HL-60/S4 treated with phorbol 12-myristate 13-acetate at 8.2 ng/mL for 4 days and 3 days (cell line): ENCODE data around the gene SEMA3D.

ENCODE experiments used
- in situ Hi-C: fragments of 300-500 bp; cut with MboI; formaldehyde crosslinking; loops from 2 replicates; pipeline ENCODE4 v1.15.0; 2022; ENCODE audit warnings: low sequenced_read_pairs

SEMA3D gene

DNA sequence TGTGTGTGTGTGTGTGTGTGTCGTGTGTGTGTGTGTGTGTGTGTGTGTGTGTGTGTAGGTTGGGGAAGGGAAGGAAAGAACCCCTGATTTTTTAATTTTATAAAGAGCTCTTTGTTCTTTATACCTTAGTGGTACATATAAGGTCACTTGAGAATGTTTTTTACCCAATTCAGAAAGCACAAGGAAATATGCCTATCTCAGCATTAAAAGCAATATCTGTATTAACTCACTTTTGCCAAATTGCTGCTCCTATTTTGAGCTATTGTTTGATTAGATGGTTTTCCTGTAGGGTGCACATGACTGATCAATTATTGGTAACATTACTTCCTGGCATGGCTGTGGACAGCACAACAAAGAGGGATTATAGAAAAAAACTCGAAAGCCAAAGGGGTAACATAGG lies 60.5 kb downstream of the SEMA3D start:
- in situ Hi-C loops = no loop called here

DNA sequence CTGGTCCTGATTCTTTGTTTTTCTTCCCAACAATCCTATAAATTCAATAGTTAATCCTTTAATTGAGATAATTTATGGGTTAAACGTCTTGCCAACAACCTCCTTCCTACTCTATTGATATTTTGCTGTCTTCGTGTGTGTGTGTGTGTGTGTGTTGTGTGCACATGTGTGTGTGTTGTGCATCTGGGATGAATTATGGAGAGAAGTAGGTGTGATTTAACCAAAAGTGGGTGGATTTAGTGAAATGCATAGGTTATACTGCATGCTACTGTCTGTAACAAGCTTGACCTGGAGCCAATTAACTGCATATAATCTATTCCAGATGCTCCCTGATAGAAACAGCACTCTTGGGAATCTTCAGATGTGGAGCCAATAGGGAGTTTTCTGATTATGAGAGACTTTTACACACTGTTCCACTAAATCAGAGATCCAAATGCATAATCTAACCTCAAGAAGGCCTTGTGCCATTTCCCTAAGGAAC lies 61.2 kb downstream of the SEMA3D start:
- in situ Hi-C loops = no loop called here

DNA sequence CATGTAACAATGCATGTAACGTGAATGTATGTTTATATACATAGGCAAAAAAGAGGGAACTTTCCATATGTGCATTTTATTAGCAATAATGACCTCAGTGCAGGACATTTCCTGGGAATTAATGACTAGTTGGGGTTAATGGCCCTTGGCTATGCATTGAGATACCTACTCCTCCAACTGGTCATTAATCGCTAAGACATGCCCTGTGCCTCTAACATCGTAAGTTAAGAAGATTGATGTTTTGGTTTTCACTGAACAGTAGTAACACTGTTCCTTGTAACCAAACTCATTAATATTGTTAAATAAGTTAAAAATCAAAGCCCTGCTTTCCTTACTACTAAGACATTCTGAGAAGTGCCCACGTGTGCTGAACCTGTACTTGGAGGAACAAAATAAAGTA lies 61.7 kb downstream of the SEMA3D start:
- in situ Hi-C loops = no loop called here

DNA sequence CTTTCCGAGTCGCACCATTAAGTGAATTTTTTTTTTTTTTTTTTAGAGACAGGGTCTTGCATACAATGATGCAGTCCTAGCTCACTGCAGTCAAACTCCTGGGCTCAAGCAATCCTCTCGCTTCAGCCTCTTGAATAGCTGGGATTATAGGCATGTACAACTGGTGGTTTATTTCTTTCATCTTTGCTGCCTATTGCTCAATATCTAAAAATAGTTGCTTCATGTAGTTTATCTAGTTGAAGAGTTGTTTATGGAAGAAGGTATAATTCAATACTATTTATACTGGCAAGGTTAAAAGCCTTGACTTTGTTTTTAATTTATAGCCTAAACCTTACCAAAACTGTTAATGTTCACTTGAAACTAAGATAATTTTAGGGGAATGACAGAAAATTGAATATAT lies 66.9 kb downstream of the SEMA3D start:
- in situ Hi-C loops = no loop called here

DNA sequence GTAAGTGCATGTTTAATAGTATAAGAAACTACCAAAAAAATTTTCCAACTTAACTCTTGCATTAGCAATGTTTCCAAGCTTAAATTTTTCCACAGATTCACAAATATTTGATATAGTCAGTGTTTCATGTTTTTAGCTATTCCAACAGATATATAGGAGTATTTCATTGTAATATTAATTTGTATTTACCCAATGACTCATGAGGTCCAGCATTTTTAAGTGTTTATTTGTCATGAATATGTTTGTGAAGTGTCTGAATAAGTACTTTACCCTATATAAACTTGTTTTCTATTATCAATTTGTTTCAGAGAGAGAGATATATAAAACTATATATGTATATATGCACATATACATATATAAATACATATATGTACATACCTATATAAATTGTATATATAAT lies 71.0 kb downstream of the SEMA3D start:
- in situ Hi-C loops = no loop called here

DNA sequence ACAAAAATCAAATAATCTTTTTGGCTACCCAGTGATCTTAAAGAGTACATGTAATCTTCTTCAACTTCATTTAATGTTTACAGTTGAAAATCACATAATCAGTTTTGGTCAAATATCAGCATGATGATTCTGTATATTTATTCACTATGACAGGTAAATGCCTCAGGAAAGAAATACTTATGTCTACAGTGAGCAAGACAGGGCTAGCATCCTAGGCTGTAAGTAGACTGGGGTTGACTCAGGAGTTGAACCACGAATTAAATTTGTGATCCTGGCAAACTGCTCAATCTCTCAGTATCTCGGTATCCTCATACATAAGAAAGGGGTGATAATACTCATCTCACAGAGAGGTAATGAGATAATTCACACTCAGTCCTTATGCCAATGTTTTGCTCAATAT lies 71.8 kb downstream of the SEMA3D start:
- in situ Hi-C loops = no loop called here

DNA sequence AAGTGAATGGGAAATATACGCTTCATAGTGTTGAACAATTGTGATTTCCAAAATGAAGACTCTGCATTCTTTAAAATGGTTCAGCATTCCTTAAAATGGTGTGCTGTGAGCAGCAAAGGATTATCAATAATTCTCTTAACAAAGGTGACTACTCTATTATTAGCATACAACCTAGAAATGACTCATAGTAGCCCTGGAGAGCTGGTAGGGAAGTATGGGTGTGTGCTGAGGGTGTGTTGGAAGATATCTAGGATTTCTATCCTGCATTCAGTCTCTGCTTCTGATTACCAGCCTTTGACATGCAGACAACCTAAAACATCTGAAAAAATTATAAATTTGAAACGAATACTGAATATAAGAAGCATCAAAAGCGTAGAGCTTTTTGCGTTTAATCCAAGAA lies 72.5 kb downstream of the SEMA3D start:
- in situ Hi-C loops = no loop called here

DNA sequence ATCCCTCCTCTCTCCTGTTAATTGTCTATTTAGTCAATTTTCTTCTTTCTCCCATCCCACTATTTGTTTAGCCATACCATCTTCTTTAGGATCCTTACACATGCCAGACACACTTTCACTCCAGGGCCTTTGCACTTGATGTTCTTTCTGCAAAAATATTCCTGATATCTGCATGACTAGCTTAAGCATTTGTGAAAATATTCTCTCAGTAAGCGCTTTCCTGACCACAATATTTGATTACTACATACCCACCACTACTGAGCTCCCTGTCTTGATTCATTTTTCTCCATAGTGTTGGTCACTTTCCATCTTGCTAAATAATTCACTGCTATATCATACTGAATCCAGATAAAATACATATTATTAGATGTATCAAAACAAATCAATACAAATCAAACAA lies 75.1 kb downstream of the SEMA3D start:
- in situ Hi-C loops = no loop called here

DNA sequence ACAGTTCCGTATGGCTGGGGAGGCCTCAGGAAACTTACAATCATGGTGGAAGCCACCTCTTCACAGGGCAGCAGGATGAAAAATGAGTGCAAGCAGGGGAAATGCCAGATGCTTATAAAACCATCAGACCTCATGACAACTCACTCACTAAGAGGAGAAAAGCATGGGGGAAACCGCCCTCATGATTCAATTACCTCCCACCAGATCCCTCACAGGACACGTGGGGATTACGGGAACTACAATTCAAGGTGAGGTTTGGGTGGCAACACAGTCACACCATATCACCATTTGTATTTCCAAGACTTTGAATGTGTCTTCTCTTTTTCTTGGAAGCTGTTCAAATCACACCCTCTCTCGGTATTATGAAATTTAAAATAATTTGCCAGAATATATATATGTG lies 80.1 kb downstream of the SEMA3D start:
- in situ Hi-C loops = no loop called here

DNA sequence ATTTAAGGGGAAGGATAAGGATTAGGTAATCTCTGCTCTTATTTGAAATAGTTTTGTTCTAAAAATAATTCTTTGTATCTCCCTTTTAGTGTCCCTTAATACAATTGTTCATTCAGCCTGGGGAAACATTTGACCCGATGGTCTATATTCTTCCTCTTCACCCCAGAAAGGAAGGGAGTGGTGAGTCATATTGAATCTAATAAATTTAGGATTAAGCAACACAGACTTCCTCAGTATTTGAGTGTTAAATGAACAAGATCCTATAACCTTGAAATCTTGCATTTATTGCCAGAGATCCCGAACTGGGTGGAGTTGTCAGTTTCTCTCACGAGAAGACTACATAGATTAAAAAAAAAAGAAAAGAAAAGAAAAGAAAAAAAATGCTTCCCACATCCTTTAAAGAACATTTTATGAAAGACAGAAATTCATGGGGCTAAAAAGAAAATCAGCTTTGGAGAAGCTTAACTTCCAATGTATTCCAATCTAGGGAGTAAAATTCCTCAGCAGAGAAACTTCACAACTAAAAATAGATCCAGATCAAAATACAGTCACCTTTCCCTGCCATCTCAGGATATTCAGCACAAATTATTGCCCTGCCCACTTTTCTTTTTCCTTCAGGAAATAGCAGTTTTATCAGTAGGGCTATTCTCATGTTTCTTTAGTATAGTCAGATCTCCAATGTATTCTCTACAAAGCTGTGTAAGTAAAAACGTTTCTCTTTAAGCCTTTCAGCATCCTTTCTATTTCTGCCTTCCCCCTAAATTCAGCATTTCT lies 82.2 kb downstream of the SEMA3D start:
- in situ Hi-C loops = no loop called here

DNA sequence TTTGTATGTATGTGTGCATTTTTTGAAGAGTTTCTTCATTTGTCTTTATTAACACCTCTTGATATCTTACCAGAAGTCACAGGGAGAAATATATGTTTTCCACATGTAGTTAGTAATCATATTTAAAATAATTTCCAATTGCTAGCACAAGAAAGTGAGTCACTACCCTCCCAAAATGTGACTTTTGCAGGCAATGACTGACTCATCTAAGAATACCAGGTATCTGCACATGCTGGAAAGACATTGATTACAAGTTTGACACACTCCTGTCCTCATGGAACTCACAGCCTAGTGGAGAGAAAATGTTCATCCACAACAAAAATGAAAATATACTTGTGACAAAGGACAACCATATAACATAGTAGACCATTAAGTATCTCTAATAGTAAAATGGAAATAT lies 82.9 kb downstream of the SEMA3D start:
- in situ Hi-C loops = no loop called here

DNA sequence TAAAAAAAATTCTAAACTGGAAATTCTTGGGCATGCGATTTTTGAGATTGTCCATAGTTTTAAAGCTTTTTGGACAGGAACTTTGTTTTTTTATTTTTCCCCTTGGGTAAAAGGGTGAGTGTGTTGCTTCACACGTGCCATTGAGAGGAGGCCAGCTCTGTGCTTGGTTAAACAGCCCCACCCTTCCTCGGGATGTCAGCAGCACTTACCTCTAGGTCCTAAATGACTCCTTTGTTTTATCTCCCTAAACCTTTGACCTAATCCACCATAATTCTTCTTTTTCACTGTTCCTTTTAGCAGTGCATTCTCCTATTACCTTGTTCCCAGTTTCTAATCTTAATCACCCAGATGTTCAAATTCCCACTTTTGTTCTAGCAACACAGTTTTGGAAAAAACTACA lies 83.5 kb downstream of the SEMA3D start:
- in situ Hi-C loops = no loop called here

DNA sequence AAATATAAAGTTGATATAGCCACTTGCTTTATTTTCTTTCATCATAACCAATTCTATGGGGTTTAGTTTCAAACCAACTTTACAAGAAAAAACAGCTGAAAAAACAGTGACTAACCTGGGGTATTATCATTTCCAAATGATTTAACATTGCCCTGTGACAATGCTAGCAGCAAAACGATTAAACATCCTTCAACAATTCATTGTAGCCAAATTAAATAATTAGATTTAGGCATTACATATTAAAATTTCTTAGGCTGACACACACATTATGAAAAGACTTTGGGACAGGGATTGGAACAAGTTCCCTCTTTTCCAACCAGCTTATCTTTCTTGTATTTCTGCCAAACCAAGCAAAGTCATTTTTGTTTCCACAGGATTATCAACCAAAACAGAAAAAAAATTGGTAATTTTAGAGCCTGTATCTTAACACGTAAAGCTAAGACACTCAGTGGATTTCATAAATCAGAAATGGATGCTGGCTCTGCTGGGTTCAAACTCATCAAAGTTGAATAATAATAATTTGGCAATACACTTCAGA lies 84.0 kb downstream of the SEMA3D start:
- in situ Hi-C loops = no loop called here

DNA sequence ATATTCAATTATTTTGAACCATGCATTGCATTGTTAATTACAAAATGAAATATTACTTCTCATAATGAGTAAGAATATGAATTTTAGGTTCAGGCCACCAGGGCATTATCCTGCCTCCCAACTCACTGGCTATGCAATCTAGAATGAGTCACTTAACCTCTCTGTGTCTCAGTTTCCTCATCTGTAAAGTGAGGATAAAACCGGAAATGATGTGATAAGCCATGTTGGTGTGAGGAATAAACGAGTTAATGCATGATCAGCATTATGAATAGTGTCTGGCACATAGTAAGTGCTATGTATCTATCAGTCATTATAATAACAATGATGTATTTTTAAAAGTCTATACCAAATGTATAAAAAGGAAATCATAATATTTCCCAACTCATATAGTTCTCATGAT lies 85.5 kb downstream of the SEMA3D start:
- in situ Hi-C loops = no loop called here

DNA sequence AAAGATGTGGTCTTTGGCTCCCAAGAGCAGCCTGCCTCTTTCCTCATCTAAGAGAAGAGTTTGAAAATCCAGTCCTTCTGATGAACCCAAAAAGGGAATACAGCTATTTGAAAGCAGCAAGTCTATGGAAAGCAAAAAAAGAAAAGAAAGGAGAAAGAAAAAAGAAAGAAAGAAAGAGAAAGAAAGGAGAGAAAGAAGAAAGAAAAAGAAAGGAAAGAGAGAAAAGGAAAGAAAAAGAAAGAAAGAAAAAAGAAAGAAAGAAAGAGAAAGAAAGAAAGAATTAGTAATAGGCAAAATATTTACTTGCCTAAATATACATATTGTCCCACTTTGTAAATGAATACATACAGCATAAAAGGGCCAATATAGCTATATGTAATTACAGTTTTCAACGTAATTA lies 89.0 kb downstream of the SEMA3D start:
- in situ Hi-C loops = no loop called here

DNA sequence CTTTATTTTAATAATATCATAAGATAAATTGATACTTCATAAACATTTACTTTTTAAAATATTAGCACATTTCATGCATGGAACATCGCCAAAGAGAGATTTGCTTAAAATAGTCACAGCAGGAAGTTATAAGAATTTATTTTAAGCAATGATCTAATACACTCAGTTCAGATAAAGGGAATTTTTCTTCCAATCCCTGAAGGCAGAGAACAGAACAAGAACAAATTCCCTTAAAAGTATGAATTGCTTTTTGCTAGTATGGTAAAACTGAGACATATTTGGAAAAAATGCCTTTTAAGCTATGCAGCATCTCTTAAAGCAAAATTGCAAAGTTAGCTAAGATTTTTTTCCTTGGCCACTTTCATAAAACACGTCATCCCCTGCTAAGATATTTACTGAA lies 91.0 kb downstream of the SEMA3D start:
- in situ Hi-C loops = no loop called here

DNA sequence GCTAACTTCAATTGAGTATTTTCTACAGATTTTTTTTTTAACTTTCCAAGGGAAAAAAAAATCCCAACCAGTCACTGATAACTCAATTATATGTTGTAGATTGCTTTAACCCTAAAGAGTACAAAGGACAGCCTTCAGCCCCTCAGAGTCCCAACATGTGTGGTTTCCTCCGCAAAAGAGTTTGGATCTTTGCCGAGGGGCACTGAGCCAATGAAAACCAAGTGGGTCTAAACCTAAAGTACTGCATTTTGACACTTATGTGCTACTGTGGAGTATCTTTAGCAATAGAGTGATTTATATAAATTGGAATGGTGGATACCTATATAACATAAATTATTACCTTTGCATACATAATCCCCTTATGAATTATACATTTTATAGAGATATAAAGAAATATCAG lies 91.5 kb downstream of the SEMA3D start:
- in situ Hi-C loops = no loop called here

DNA sequence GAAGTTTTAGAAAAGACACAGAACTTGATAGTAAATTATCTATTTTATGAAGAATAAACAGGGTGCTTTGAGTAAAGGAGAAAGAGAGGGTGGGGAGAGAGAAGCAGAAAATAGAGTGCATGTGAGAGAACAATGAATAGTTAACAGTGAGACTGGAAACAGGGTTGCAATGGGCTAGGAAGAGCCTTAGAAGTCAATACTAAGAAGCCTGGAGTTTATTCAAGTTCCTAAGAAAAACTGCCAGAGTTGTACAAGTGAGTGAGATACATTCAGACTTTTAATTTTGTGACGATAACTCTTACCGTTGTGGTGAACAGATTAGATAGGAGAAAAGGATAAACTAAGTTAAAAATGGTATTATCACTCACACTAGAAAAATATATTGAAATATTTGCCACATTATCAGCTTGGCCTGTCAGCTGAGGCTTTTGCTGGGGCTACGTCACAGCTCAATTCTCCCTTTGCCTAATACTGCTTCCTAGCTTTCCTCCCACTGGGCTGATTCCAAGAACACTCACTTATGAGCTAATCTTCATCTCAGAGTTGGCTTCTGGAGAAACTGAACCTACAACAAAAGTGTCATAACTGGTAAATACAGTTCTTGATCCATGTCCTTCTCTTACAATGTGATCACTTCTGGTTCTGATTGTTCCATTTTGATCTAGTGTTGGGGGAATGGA lies 92.7 kb downstream of the SEMA3D start:
- in situ Hi-C loops = no loop called here

DNA sequence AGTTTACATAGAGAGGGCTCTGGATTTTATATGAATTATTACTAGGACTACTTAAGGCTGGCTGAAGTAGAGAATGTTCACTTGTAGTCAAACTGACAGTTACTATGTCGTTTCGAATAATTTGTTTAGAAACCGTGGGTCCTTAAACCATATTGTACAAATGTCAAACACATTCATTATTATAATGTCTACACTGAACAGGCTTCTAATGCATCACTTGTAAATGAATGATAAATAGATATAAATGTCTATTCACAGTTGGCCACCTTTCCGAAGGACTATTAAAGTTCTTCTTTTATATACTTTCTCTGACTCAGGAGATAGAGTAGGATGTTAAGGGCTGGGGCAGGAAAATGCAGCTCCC lies 95.3 kb downstream of the SEMA3D start:
- in situ Hi-C loops = no loop called here

DNA sequence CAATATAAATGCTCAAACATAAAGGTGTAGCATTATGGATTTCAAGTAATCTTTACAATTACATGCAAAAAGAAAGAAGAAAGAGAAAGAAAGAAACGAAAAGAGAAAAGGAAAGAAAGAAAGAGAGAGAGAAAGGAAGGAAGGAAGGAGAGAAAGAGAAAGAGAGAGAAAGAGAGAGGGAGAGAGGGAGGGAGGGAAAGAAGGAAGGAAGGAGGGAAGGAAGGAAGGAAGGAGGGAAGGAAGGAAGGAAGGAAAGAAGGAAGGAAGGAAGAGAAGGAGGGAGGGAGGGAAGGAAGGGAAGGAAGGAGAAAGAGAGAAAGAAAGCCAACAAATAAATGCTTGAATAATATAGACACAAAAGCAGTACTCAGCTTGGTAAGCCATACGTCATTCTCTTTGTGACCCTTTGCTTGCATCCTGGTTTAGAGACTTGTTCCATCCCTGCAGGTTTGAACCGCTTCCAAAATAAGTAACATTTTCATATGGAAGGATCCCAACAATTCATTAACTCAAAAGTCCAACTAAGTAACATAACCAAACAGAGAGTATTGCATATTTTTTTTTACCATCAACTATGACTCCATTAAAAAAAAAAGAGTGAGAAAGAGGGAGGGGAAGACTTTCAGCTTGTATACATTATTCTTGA lies 95.8 kb downstream of the SEMA3D start:
- in situ Hi-C loops = no loop called here

DNA sequence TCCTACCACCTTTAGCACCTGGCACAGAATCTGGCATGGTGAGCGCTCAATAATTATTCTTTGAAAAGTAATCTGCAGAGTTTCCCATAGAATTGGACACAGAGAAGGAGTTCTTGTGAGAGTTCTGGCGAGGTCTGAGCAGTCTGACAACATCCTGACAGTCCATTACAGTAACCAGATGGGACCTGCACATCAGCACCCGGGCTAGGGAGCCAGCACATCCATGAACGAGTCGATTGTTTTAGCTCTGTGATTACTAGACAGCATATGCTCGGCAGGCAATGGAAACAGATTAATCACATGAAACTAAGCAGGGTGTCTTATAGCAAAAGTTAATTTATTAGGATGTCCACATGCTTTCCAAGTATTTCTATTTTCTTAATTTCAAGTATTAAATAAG lies 96.7 kb downstream of the SEMA3D start:
- in situ Hi-C loops = no loop called here

DNA sequence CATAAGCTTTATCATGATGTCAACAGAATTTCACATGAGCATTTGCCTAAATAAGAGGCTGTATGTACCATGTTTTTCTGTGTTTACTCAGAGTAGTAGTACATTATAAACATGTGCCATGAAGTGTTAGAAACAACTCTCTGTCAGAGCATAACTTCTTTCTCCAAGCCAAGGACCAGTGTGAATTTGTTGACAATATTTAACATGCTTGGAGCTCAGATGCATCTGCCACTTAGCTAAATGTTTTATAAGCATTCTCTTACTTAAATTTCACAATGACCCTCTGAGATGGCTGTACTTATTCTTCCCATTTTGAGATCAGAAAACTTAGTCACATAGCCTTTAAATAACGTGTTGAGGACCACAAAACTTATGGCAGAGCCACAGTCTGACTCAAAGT lies 105.0 kb downstream of the SEMA3D start:
- in situ Hi-C loops = no loop called here
